Stimulated activated CD4-positive, alpha-beta T cell treated with anti-CD3 and anti-CD28 coated beads, Interleukin-15, amount 100 ng/mL, for 24 hours (primary cell): ENCODE results near the gene F3.

Source experiments
- DNase-seq: peaks from one replicate; pipeline ENCODE4 v3.0.0-alpha.2; 2020

Gene F3

DNA sequence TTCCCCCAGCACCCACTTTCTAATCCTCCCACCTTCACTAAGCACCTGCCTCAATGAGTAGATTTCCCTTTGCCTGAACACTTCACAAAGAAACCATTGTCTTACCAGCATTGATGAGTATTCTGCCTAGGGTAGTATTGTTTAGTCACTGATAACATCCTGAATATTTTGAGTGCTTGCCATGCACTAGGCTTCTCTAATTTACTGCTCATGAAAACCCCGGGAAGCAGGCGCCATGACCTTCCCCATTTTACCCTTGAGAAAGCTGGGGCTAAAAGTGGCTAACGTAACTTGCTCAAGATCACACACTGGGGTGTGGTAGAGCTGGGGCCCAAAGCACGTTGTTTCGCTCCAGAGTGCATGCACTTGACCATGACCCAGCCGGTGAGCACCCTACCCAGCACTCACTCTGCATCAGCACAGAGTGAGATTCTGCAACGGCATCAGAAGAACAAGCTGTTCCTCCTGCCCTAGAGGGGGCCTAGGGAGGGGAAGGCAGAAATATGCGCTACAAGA, 10.6 kb upstream of the F3 start:
- DNase-seq = no peak

DNA sequence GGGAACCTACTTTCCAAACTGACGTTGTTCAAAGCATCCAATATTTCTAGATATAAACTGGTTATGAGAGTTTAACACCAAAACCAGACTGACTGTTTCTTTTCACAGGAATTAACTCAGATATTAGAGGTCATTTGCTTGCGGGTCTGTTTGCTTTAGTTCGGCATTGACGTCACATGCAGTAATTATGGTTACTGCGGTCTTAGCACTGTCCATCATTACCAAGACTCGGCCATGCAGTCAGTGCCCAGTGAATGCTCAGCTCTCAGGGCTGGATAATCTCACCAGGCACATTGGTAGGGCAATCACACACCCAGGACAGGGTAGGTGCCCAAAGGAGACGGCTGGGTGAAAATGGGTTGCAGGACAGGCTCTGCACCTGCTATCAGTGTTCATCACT, 9.9 kb upstream of the F3 start:
- DNase-seq = no peak

DNA sequence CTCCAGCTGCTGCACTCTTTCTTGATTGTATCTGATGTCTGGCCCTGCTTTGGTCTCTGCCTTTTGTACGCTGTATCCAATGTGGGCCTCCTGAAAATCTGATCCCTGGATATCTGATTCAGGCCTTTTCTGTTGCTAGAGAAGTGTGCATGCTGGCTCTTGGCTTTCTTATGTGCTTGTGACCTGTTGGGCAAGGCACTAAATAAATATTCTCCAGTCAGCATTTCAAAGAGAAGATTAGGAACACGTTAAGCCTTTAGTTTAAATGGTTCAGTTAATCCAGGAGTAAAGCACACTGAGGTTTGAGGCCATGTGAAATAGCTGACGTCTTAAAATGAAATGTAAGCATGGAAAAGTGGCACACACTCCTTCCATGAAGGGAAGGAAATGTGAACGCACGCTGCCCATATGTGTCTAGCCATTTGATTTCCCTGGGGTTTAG, 9.3 kb upstream of the F3 start:
- DNase-seq = no peak

DNA sequence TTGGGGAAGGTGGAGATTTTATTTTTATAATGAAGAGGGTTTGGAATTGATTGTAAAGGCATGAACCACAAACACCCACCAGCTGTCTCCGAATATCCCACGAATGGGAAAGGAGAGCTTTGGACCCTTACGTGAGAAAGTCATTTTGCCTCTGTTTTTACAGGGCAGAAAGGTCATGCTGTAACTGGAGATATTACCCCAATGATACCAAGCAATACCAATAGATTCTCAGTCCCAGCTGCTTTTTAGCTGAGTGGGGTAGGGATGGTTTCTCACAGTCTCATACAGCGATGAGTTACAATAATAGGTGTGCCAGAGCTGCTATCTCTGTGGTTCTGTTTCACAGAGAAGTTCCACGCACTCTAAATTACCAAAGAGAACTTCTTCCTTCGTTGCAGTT, 8.8 kb upstream of the F3 start:
- no peak for DNase-seq

DNA sequence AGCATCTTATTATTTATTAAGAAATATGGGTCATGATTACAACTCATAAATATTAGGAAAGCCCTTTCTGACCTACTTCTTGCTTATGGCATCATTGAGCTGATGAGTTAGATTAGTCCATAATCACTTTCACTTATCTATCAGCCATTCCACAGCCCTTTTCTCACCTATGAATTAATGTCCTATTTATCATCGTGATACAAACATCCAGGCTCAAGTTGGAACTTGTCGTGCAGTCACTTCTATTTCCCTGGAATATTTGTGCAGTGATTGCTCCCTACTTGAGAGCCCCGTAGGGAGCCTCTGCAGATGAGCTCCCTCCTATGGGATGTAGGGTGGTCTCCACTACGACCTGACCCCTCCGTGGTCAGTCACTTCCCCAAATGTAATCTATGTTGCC, 8.1 kb upstream of the F3 start:
- no peak for DNase-seq

DNA sequence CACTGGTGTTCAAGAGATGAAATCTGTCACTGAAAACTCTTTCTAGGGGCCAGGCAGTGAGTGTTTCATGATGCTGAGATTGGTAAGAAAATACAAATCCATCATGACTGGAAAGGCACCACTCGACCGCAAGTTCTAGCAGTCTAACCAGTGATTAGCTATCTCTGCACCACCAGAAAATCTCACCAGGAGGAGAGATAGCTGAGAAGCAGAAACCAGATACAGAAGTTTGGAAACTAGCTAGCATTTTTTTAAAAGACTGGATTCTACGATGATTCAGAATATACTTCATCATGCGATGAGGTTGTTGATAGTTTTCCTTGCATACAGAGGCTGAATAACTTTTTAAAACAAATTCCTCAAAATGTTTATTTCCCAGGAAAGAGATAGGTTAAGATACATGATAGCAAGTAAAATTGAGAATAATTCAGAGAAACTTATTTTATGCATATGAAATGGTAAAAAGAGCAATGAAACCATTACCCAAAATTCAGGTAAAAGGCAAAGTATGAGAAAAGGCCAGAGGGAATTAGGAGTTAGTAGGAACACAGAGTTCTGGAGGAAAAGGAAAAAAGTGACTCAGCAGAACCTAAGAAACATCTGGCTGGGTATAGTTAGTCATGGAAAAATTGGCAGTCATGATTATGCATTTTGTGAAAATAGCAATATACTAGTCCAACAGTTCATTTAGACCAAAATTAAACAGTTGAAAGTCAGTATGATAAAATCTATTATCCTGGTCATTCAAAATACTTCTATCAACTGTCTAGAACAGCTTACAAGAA, 3.3 kb upstream of the F3 start:
- DNase-seq = no peak

DNA sequence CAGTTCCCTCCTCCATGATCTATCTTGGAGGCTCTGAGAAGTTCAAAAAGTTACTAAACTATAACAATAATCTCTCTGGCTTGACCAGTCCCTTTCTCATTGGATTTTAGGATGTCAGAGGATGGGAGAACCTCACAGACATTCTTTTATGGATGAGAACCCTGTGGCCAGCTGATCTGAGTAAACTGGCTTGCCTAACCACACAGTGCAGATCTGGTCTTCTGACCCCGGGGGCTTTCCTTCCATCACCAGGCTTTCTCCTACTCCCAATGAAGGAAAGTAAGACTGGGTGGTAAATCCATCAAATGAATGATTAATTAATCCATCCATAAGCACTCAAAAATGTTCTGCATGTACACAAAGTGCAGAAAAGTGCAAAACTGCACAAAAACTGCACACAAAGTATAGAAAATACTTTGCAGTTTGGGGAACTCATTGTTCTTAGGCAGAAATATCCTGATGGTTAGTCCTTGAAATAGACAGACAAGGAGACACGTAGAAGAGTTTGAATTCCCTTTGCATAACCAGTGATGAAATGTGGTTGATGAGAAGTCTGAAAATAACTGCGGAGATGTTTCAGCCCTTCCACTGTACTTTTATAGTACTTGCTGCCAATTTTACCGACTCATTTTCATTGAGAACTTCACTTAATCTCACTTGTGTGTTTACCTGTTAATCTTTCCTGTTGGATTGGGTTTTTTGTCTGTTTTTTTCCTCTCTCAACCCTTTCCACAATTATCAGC, 2.5 kb upstream of the F3 start:
- DNase-seq = no peak

DNA sequence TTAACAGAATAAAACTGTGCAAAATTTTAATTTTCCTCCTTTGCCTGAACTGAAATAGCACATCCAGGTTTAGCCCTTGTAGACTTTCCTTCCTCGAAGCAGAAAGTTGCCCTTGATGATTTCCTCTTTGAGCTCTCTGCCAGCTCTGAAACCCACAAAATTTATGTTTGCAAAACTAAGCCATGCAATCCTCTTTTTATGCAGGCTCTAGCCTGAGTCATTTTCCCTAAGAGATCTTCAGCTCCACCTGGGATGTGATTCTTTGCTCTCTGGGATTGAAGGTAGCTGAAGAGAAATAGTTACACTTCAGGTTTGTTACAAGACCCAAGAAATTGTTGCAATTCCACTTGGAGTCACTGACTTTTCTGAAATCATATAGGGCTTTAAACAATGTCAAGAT, 1.4 kb upstream of the F3 start:
- DNase-seq = no peak

DNA sequence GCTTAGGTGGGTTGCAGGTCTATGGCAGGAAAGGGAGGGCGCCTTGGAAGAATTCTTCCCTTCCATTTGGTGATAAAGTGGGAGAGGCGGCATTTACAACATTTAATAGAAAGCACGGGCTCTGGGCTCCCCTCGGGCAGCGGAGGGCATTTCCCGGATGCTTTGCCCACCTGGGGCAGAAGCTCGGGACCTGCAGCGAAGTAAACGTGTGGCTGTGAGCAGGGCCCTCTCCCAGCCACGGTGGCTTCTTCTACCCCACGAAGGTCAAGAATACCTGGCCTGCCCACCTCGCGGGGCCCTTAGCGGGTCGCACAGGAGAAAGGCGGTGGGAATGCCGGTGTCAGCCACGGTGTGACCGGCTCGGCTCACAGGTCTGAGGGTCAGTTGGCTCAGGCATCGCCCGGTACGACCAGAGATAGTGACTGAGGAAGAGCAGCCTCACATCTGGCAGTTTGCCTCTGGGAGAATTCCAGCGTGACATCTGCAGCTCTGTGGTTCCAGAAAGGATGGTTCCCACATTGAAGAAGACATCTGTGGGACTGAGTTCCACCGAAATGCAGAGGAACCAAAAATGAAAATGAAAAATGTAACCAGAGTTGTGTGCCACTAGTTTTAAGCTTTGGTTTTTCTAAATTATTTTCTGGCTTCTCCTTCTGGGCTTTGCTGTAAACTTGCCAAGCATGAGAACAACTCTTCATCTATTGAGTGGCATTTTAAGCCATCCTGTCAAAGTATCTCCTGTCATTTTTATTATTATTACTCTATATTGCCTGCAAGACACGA, 720 bp upstream of the F3 start:
- no peak for DNase-seq

DNA sequence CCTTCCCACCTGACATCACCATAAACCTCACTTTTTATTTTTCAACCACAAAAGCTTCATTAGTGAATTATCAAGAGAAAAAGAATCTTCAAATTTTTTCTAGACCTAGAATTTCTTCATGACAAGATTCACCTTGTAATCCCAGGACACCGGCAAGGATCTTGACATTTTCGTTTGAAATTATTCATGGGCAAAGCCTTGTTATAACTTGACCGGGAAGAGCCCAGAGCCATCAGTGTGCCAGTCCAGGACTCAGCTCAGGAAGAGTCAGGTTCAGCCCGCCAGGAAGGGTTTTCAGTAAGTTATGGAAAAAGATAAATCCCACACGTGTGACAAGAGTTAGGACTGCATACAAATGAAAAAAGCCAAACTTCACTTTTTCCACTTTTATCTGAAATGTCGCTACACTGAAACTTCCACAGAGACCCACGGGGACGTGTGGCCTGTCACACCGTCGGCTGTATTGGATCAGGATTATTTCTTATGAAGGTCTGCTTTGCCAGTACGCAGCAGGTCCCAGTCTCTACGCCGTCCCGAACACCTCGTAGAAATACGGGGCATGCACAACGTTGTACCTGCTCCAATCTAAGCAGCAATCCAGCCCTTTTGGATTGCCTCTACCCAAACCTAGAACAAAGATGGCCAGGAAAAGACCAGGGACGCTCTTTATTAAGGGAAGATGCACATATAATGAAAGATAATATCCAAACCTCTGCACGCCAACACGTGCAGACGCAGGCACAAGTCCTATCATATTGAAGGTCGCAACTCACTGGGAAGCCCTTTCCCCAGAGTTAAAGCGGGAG, 916 bp downstream of the F3 start:
- no peak for DNase-seq

DNA sequence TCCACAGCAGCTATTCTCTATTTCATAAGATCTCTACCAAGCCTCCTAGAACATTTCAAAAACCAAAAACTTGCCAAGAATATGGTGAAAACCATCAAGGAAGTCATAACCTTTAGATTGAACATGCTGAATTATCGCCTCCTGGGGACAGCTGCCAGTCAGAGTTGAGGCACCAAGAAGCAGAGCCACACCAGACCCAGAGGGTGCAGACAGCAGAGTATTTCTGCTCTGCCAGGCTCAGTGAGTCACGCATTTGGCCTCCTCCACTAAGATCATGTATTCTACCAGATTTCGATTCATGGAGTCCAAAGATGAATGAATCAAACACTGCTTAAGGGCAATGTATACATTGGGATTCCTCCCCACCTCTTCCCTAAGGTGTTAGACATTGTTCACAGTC, 2.1 kb downstream of the F3 start:
- no peak for DNase-seq

DNA sequence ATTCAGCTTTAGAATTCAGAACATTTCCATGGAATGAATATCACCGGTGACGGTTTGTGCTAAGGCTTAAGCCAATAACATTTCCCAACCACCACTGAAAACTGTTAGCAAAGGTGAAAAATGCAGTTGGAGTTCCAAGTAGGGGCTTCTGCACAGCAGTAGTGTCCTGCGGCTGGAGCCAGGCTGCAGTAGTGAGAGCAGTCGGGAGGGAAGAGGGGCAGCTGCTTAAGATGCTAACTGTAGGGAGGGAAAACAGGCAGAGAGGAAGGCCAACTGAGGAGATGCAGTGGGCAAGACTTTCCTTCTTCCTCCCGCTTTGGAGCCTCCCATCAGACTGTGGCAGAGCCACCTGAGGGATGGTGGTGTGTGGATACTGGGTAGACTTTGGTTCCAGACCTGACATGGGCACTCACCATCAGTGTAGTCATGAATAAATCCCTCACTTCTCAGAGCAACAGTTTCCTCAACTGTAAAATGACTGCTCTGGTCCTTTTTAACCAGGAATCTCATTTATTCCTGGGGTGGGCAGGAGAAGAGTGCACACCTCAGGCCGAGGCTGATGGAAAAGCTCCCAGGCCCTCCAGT, 3.2 kb downstream of the F3 start:
- no peak for DNase-seq

DNA sequence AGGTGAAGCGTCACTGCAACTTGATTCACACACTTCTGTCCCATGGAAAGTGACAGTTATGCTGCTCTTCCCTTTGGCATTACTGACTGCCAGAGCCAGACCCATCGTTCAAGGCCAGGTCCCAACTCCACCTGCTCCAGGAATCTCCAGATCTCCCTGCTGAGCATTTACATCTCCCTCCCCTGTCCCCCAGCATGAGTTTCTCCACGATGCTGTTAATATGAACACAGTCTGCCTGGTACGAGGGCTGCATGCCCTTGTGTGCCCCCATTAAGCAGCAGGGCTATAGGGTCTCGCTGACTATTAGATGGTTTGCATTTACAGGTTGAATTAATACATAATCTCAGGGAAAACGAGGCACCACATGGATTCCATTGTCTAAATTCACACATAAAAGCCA, 4.3 kb downstream of the F3 start:
- no peak for DNase-seq

DNA sequence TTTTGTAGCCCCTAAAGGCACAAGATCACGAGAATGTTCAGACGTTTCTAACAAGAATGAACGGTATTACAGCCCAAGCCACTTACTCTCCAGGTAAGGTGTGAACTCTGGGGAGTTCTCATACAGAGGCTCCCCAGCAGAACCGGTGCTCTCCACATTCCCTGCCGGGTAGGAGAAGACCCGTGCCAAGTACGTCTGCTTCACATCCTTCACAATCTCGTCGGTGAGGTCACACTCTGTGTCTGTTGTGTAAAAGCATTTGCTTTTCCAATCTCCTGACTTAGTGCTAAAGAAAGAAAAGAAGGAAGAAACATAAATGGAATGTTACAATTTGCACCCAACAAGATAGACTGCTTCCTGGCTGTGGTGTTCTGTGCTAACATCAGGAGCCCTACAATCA, 5.7 kb downstream of the F3 start:
- no peak for DNase-seq

DNA sequence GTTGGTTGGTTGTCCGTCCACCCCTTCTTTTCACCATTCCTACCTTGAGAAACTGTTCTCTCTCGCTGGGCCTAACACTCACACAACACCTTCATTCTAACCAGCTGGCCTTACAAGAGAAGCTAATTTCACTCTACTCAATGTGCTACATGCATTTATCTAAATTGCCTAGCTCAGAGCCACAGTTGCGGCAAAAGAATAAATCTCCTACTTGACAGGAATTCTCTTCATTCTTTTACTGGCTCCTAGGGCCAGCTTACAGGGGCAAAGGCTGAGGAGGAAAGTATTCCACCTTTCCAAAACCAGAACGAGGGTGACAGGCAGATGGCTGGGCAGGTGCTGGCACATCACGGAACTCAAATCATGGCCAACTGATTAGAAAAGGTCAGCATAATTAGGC, 6.5 kb downstream of the F3 start:
- no peak for DNase-seq

DNA sequence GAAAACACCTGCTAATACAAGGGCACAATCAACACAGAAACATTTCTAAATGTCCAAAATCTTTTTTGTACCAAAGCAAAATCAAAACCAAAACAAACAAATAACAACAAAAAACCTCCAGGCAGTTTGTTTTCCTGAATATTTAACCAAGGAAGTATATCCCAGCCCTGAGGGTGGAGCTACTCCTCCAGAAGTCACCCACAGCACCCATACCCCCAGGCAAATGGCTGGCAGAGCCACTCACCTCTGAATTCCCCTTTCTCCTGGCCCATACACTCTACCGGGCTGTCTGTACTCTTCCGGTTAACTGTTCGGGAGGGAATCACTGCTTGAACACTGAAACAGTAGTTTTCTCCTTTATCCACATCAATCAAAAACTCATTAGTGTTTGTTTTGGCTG, 9.5 kb downstream of the F3 start:
- no peak for DNase-seq

DNA sequence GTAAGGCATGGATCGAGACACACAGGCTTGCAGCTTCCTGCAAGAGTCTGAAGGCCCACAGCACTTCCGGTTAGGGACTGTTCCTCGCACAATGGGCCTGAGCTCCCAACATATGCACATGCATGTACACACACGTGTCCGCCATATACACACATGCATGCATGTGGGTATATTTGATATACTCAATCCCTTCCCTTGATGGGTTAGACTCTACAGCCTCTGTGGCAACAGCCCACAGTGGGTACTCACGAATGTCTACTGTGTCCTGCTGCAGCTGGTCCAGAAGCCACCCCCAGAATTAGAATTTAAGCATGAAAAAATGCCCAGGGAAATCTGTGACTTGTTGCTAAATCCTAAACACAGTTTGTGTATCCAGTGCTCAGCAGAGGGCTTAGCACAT, 9.9 kb downstream of the F3 start:
- DNase-seq = no peak

DNA sequence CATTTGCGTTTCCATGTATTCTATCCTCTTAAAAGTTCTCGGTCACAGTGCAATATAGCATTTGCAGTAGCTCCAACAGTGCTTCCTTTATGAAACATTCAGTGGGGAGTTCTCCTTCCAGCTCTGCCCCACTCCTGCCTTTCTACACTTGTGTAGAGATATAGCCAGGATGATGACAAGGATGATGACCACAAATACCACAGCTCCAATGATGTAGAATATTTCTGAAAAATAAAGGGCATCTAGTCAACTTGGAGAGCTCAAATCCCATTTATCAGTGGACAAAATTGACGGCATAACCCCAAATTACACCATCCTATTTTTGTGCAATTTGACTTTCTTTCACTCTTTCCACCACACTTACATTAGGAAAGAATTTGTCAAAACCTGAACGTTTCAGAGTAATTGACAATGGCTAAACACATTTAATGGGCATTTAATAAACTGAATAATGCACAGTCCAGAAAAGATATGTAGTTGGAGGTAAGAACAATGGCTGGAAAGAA, 11.1 kb downstream of the F3 start:
- DNase-seq = no peak

DNA sequence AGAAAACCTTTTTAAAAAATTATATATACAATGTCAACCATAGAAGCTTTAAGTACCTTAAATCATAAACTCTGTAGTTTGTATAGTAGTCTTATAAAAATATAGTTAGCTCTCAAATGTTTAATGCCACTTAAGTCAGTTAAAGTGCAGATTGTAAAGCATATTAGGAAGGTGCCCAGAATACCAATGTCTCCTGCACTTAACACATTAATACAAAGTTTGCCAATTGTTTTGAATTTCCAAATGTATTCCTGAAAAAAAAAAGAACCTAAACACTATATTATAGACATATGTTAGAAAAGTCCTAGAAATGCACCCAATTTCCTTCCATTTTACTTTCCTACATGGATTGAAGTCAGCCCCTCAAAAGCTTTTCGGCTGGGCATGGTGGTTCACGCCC, 12.1 kb downstream of the F3 start:
- no peak for DNase-seq

DNA sequence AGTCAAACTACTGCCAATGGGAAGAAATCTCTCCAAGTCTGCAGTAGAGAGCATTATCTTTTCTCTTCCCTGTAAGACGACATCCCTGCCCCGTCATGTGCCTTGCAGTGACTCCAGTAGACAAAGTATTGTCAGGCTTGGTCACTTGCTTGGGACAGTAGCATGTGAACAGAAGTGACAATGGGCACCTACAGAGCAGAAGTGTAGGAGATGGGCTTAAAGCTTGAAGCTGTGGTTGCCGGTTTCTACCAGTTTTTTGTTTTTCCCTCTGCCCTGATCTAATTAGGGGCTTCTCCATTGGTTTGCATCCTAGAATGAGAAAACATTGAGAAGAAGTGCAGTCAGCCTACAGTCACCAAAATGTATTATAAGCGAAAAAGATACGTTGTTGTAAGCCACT, 12.7 kb downstream of the F3 start:
- DNase-seq = no peak

DNA sequence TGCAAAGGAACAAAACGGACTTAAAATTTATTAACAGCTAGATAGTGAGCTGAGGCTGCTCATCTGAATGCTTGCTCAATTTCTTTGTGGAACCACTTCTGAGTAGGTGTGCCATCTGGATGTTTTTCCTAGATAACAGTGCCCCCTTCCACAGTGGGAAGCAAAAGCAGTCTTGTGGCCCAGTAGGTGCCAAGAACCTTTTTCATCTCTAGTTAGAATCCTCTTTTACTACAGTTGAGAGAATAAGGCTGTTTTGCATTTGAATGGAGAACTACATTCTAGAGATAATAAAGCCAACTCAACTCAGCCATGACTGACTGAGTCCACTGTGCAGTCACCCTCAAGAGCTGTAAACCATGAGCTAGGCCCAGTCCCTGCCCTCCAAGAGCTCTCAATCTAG, 13.3 kb downstream of the F3 start:
- DNase-seq = no peak

DNA sequence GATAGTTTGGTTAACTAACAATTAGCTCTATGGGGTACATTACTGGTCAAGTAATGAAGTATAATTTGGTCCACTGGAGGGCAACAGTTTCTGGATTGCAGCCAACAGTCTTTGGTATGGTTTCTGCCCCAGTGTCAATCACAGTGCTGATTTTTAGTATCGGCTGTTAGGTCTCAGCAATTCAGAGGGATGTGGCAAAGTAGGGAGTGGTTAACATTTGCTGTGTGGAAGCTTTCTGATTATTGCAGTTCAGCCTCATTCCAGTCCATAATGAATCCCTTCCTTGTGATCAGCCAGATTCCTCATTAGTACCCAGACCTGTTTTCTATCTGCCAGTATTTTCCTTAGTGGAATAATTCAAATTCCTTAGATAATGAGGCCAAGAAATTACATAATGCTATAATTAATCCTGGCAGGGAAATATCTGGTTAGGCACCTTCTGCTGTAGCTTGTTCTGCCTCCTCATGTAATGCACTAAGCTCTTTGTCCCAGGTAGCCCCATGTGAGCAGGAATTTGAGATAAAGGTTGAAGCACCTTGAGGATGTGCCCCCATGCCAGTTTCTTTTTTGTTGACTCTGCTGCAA, 14.0 kb downstream of the F3 start:
- no peak for DNase-seq
